CD14-positive monocyte (primary cell): ENCODE results near the gene MAP3K20. TPM values are rescaled to one million over a fixed set of nuclear protein-coding genes. Genes with fewer than 3 reads are reported as not detected.

Experiments used
- DNase-seq, 3 donors: peaks; one replicate each; pipeline ENCODE4 v3.0.0-alpha.2; 2011 to 2022
- H2AFZ ChIP-seq: 2 replicates; pipeline ENCODE4 v1.6.0; 2012; ENCODE audit warnings: mild to moderate bottlenecking, low read depth, low read length, inconsistent platforms; ENCODE audit not compliant: insufficient read depth, poor library complexity, severe bottlenecking
- H3K27ac ChIP-seq, 2 donors: 1 replicate in 1 of 2; 2 replicates in 1 of 2; pipeline ENCODE4 v1.5.1; 2012 to 2013; ENCODE audit warnings: low read length in 2 of 2, control low read depth in 1 of 2, inconsistent platforms in 1 of 2, low read depth in 1 of 2, mild to moderate bottlenecking in 1 of 2
- H3K27me3 ChIP-seq, 2 donors: one replicate each; pipeline versions ENCODE4 v1.6.0 to v1.6.1; 2011 to 2013; ENCODE audit warnings: low read length in 2 of 2; ENCODE audit not compliant: control insufficient read depth in 2 of 2, insufficient read depth in 2 of 2
- H3K36me3 ChIP-seq, 2 donors: replicated peaks in 1 of 2; 1 replicate in 1 of 2; 2 replicates in 1 of 2; pipeline versions ENCODE4 v1.5.1 to v1.6.1; 2012 to 2013; ENCODE audit warnings: low read length in 2 of 2, control low read depth in 1 of 2, inconsistent platforms in 1 of 2, mild to moderate bottlenecking in 1 of 2; ENCODE audit not compliant: insufficient read depth in 2 of 2, control insufficient read depth in 1 of 2
- H3K4me1 ChIP-seq, 2 donors: 1 replicate in 1 of 2; 2 replicates in 1 of 2; pipeline versions ENCODE4 v1.5.1 to v1.6.1; 2012 to 2013; ENCODE audit warnings: low read length in 2 of 2, control low read depth in 1 of 2, inconsistent platforms in 1 of 2, mild to moderate bottlenecking in 1 of 2, moderate library complexity in 1 of 2; ENCODE audit not compliant: insufficient read depth in 2 of 2, control insufficient read depth in 1 of 2
- H3K4me2 ChIP-seq: replicated peaks from 2 replicates; pipeline ENCODE3; 2012; ENCODE audit warnings: low read length, moderate library complexity, mild to moderate bottlenecking; ENCODE audit not compliant: poor library complexity, severe bottlenecking; ENCODE audit errors: extremely low read depth
- H3K4me3 ChIP-seq, 3 experiments: fragments of 200-600 bp in 1 of 3; sonication (generic) in 1 of 3; replicated peaks in 1 of 3; 1 replicate in 2 of 3; 2 replicates in 1 of 3; pipeline ENCODE4 v1.5.1; 2011 to 2013; ENCODE audit warnings: low read length in 3 of 3, mild to moderate bottlenecking in 3 of 3, control low read depth in 2 of 3, low read depth in 2 of 3, inconsistent platforms in 1 of 3, moderate library complexity in 1 of 3
- H3K79me2 ChIP-seq: 2 replicates; pipeline ENCODE4 v1.6.0; 2012; ENCODE audit warnings: mild to moderate bottlenecking, control low read depth, inconsistent platforms, low read length, moderate library complexity; ENCODE audit not compliant: insufficient read depth
- H3K9ac ChIP-seq: 2 replicates; pipeline ENCODE4 v1.6.0; 2017; ENCODE audit warnings: low read length, mild to moderate bottlenecking; ENCODE audit not compliant: insufficient read depth, poor library complexity, severe bottlenecking
- H3K9me3 ChIP-seq, 2 donors: replicated peaks in 1 of 2; 1 replicate in 1 of 2; 2 replicates in 1 of 2; pipeline versions ENCODE4 v1.5.1 to v1.6.1; 2012 to 2013; ENCODE audit warnings: low read length in 2 of 2, control low read depth in 1 of 2; ENCODE audit not compliant: control insufficient read depth in 1 of 2, insufficient read depth in 1 of 2
- H4K20me1 ChIP-seq: 2 replicates; pipeline ENCODE4 v1.6.0; 2012; ENCODE audit warnings: mild to moderate bottlenecking, low read length, control low read depth, moderate library complexity; ENCODE audit not compliant: insufficient read depth
- H3K27ac Mint-ChIP-seq, 7 donors: one replicate each; pipeline ENCODE4 v1.8.0; 2020; ENCODE audit warnings: mild to moderate bottlenecking in 7 of 7, mixed read lengths in 7 of 7, moderate library complexity in 6 of 7, inconsistent platforms in 2 of 7
- H3K27me3 Mint-ChIP-seq, 3 donors: one replicate each; pipeline ENCODE4 v1.8.0; 2021 to 2022; ENCODE audit warnings: low read depth in 3 of 3, mild to moderate bottlenecking in 3 of 3, mixed read lengths in 3 of 3, moderate library complexity in 3 of 3, inconsistent platforms in 1 of 3
- H3K36me3 Mint-ChIP-seq, 2 donors: one replicate each; pipeline ENCODE4 v1.8.0; 2020; ENCODE audit warnings: mixed read lengths in 2 of 2, inconsistent platforms in 1 of 2, mild to moderate bottlenecking in 1 of 2
- H3K4me1 Mint-ChIP-seq: one replicate; pipeline ENCODE4 v1.8.0; 2020; ENCODE audit warnings: mild to moderate bottlenecking, mixed read lengths
- H3K4me3 Mint-ChIP-seq, 2 donors: one replicate each; pipeline ENCODE4 v1.8.0; 2020; ENCODE audit warnings: mild to moderate bottlenecking in 2 of 2, mixed read lengths in 2 of 2, moderate library complexity in 1 of 2
- H3K9me3 Mint-ChIP-seq, 7 donors: one replicate each; pipeline ENCODE4 v1.8.0; 2020 to 2022; ENCODE audit warnings: mixed read lengths in 7 of 7, mild to moderate bottlenecking in 6 of 7, moderate library complexity in 6 of 7, inconsistent platforms in 2 of 7
- WGBS: methylation state at CpG from one replicate; pipeline ENCODE4 v1.1.5; 2013; ENCODE audit warnings: missing lambda C conversion rate; ENCODE audit not compliant: insufficient coverage; 5-methylcytosine and 5-hydroxymethylcytosine counted together
- intact Hi-C, 2 donors: fragments of 100-400 bp; cut with micrococcal nuclease; formaldehyde crosslinking; loops; one replicate each; pipeline versions ENCODE4 v1.15.0 to v1.15.1; 2023
- polyA plus RNA-seq, 3 donors: library from polyadenylated mRNA; depleted of rRNA in 1 of 3; unstranded in 2 of 3; stranded (reverse) in 1 of 3; fragments of 300-500 nt in 2 of 3; fragments of >200 nt in 1 of 3; fragmentation: Illumina TruSeq in 2 of 3; gene quantifications; 1 replicate in 2 of 3; 2 replicates in 1 of 3; pipeline ENCODE4 v1.2.3, GENCODE V29; 2012 to 2021
- TF ChIP-seq, protein P1 (sequence below): fragments of 200-600 bp; IDR thresholded peaks from one replicate; pipeline ENCODE4 v1.8.0; 2022; ENCODE audit warnings: antibody characterized with exemption, mild to moderate bottlenecking

The MAP3K20 gene
- polyA plus RNA-seq, 3 donors, result 14.3 to 30.7 (median 21.6) TPM

DNA sequence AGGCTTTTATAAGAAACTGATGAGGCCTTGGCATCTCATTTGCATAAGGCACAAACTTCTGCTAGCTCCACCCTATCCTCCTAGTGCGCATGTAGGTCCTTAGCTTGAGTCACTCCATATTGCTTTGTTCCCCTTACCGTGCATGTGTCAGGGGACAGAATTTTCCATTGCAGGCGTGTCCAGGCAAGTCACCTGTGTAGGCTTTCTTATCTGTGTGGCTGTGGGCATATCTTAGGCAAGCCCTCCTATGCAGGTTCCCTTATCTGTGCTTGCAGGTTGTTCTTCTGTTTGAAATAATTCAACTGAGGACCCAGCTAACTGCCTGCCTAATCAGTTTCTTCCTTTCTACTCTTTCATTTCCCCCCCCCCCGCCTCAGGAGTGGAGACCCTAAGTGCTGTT is 215.8 kb downstream of the MAP3K20 start:
- Histone ChIP-seq H3K9ac (no peak overlapping the region), H3K4me2 (no peak overlapping the region), H3K4me1 (no peaks in the 10 kb centered on the region), H3K4me3 (no peak overlapping the region), H3K27ac (no peak overlapping the region), H3K79me2 (no peaks in the 10 kb centered on the region), H3K27me3 (no peaks in the 10 kb centered on the region), H3K36me3 (no peaks in the 10 kb centered on the region), H3K9me3 (peaks cover 0 to 19% of the 10 kb centered on the region in 2 donors), H4K20me1 (no peaks in the 10 kb centered on the region), H2AFZ (no peak overlapping the region)
- TF ChIP-seq, protein P1, sequence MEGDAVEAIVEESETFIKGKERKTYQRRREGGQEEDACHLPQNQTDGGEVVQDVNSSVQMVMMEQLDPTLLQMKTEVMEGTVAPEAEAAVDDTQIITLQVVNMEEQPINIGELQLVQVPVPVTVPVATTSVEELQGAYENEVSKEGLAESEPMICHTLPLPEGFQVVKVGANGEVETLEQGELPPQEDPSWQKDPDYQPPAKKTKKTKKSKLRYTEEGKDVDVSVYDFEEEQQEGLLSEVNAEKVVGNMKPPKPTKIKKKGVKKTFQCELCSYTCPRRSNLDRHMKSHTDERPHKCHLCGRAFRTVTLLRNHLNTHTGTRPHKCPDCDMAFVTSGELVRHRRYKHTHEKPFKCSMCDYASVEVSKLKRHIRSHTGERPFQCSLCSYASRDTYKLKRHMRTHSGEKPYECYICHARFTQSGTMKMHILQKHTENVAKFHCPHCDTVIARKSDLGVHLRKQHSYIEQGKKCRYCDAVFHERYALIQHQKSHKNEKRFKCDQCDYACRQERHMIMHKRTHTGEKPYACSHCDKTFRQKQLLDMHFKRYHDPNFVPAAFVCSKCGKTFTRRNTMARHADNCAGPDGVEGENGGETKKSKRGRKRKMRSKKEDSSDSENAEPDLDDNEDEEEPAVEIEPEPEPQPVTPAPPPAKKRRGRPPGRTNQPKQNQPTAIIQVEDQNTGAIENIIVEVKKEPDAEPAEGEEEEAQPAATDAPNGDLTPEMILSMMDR, result no peak
- peaks cover 0 to 2% (median 0%) of the 10 kb centered on the region in 3 donors for H3K27me3 Mint-ChIP-seq
- no peaks in the 10 kb centered on the region for H3K4me1 Mint-ChIP-seq
- H3K36me3 Mint-ChIP-seq, result no peaks in the 10 kb centered on the region
- 93% methylated on average over 3 of the region's 4 CpGs for WGBS
- peaks cover 3 to 24% (median 15%) of the 10 kb centered on the region in 7 donors for H3K9me3 Mint-ChIP-seq
- DNase-seq, result no peak
- H3K4me3 Mint-ChIP-seq, result no peak overlapping the region
- H3K27ac Mint-ChIP-seq, result peak overlapping the region in 1 of 7 donors; percentile 57
- intact Hi-C loops, result no loop called here

DNA sequence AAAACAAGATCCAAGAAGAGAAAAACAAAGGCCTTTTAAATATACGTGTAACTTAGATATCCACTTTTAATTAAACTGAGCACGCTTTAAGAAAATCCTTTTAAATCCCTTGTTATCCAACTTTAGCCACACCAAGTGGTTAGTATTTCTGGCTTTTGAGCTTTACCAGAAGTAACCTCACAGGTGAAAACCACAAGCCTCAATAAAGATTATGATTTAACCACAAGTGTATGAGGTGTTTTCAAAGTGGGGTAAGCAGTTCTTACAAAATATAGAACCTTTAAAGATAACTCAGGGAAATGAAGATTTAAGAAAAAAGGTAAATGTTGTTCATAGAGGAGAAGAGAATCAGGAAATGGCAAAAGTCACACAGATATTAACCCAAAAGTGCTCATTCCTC is 220.6 kb downstream of the MAP3K20 start:
- TF ChIP-seq, protein P1, result no peak
- Histone ChIP-seq H3K36me3 (no peaks in the 10 kb centered on the region), H4K20me1 (no peaks in the 10 kb centered on the region), H3K4me2 (no peak overlapping the region), H3K27me3 (no peaks in the 10 kb centered on the region), H3K9me3 (peaks cover 37 to 58% of the 10 kb centered on the region in 2 donors), H3K79me2 (no peaks in the 10 kb centered on the region), H3K9ac (no peak overlapping the region), H2AFZ (no peak overlapping the region), H3K4me1 (no peaks in the 10 kb centered on the region), H3K4me3 (no peak overlapping the region), H3K27ac (no peak overlapping the region)
- no peak for DNase-seq
- H3K4me1 Mint-ChIP-seq, result no peaks in the 10 kb centered on the region
- no peak overlapping the region for H3K4me3 Mint-ChIP-seq
- H3K9me3 Mint-ChIP-seq, result peaks cover 25 to 68% (median 59%) of the 10 kb centered on the region in 7 donors
- no peak overlapping the region for H3K27ac Mint-ChIP-seq
- no CpG with 5 or more reads among the region's 2 CpGs for WGBS
- H3K27me3 Mint-ChIP-seq, result peaks cover 0 to 4% (median 3%) of the 10 kb centered on the region in 3 donors
- intact Hi-C loops, result no loop called here
- no peaks in the 10 kb centered on the region for H3K36me3 Mint-ChIP-seq
